RPMI8226 (cell line): ENCODE results near the gene SETD3.
A peak's percentile ranks its signal among the peaks of the same experiment; 100 is the strongest.

Experiments
- DNase-seq: peaks from one replicate; pipeline ENCODE4 v3.0.0-alpha.2; 2015

The SETD3 gene

GRCh38 chr14:99454246-99454645, 26.4 kb downstream of the SETD3 start:
- DNase-seq, result no peak

DNA sequence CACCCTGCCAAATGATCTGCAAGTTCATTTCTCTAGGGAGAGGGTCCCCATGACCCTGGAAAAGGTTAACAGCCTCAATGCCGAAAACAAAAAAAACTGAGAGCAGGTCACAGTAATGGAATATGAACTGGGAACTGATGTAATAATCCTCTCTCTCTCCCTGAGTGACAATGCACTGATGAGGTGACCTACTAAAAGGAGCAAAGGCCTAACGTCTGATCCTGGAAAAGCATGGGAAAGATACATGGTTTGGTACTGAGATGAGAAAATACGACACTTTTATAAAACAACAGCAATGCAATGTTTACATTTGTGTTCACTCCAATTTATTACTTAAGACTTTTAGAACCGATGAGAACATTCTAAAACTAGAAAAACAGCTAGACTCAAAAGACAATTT, 27.7 kb downstream of the SETD3 start:
- DNase-seq, result no peak

- DNase-seq, result no peak
These were observed 29.4 kb downstream of the SETD3 start for GRCh38 chr14:99451234-99451633.

DNA sequence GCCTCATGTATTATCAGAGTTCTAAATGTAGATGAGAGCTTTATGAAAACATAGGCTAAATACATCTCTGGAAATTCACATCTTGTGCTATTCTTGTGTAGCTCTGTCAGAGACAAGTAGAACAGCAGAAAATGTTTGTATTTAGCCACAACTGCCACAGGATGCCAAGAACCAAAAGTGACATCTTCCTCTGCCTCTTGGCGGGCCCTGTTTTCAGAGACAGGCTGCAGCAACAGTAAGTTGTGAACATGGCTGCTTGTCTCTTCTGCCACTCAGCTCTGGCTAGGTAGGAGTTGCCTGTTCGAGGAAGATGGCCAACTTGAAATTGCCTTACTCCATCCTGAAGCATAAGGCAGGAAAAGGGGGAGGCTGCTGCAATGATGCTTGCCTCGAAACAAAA, 30.4 kb downstream of the SETD3 start:
- DNase-seq, result no peak

- no peak for DNase-seq
These were observed 32.9 kb downstream of the SETD3 start for GRCh38 chr14:99447739-99448138.

DNA sequence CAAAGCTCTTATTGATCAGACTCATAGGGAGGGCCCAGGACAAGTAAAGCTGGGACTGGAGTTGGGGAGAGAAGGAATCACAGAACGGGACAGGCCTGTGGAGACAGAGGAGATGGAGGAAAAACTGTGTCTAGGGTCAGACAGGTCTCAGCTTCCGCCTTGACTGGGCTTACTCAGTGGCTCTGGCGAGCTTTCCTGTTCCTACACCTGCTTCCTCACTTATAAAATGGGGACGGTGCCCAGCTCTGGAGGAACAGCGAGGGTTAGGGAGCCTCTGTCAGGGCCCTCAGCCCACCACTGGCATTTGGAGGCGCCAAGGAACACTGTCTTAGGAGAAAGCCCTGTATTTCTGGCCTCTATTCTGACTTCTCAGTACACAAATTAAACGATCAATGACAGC, 34.7 kb downstream of the SETD3 start:
- DNase-seq, result no peak

DNA sequence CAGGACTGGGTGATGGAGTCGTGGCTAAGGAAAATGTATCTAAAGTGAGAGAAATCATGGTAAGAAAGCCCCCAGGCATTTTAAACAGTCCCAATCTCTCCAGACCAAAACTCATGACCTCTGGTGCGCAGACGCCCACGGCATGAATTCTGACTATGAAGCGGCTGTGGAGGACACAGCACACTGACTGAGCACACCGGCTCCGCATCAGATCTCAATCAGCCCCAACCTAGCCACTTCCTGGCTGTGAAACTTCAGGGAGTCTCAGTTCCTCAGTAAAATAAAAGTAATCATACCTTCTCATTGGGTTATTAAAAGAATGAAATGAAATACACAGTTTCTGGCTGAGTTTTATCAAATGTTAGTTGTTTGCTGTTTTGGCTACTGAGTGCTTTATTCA, 38.7 kb downstream of the SETD3 start:
- no peak for DNase-seq

DNA sequence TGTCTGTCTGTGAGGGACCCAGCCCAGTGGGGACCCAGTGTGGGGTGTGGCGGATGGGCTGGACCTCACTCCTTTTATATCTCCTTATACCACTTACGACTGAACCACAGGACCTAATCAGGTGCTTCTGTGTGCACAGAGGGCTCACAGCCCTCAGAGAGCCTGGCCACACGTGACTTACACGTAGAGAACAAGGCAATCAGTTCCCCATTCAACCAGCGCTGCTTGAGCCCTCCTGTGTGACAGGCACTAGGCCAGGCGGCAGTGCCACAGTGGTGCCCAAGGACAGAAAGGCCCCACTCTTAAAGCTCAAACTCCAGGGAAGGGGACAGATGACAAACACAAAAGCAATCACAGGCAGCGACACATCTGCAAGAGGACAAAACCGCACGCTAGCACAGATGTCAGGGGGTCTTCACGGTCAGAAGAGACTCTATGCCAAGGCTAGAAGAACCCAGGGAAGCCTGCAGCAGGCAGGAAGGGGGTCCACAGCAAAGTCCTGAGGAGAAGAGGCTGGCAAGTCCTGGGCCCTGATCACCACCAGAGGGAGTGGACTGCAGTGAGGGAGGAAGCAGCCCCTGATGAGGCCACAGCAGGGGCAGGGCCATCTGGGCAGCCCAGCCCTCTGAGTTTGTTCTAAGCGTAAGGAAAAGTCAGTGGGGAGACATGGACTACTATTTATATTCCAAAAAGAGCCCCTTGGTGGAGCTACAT, 39.3 kb downstream of the SETD3 start:
- DNase-seq, result no peak

DNA sequence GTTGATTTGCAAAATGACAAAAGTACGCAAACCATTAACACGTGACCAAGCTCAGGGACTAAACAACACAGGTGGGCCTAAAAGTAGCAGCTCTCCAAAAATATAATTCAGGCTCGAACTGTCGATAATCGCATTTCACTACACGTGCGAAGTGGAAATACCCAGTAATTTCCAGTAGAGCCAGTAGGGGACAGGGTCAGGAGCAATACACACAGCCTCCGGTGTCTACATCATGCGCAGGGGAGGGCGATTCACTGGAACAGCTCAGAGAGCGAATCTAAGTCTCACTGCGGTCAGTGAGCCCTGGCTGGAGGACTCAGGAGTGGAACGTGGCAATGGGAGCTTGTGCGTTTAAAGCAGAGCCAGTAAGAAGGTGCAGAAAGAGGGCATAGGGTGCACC, 40.4 kb downstream of the SETD3 start:
- no peak for DNase-seq

GRCh38 chr14:99437706-99438105, 43.0 kb downstream of the SETD3 start:
- DNase-seq, result no peak

GRCh38 chr14:99436247-99437180, 44.1 kb downstream of the SETD3 start:
- no peak for DNase-seq

GRCh38 chr14:99435327-99435726, 45.3 kb downstream of the SETD3 start:
- no peak for DNase-seq

- no peak for DNase-seq
These were observed 48.2 kb downstream of the SETD3 start for GRCh38 chr14:99432485-99432884.

DNA sequence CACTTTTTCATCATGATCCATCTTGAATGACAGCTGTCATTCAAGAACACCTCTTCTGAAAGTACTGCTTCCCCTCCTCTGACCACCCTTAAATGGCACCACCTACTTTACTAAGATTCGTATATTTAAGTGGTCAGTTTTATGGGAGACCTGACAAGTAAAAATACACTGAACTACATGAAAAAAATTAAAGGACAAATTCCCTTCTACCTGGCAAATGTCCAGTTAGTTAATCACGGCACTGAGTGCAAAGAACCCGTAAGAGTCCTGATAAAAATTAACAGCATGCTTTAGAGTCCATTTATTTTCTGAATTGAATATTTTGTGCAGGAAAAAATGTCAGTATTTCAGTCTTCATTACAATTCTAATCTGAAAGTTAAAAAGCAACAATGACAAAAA, 48.7 kb downstream of the SETD3 start:
- DNase-seq, result no peak

GRCh38 chr14:99430491-99430890, 50.2 kb downstream of the SETD3 start:
- peak; percentile 5 for DNase-seq

DNA sequence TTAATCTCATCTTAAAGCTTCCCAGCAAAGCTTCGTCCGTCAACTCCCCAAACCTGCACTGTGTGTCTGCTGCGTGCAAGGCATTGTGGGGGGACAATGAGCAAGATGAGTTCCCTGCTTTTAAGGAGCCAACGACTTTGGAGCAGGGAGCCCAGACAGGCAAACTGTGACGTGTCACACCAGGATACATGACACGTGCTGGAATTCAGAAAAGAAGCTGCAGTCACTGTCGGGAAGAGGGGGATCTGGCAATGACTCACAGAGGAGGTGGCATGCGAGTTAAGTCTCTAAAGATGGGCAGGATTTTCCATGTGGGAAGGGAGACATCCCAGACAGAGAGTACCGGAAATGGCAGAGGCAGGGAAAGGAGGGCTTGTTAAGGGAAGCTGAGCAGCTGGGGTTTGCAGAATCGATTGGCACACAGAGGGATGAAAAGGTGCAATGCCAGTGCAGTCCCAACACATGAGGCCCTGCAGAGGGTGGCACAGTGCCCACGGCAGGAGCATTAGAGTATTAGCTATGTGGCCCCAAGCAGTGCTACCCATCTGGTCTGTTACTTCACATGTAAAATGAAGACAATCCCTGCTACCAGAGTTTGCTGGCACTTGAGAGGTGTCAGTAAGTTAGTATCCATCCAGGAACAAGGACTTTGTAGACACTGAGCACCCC, 52.9 kb downstream of the SETD3 start:
- DNase-seq, result no peak

DNA sequence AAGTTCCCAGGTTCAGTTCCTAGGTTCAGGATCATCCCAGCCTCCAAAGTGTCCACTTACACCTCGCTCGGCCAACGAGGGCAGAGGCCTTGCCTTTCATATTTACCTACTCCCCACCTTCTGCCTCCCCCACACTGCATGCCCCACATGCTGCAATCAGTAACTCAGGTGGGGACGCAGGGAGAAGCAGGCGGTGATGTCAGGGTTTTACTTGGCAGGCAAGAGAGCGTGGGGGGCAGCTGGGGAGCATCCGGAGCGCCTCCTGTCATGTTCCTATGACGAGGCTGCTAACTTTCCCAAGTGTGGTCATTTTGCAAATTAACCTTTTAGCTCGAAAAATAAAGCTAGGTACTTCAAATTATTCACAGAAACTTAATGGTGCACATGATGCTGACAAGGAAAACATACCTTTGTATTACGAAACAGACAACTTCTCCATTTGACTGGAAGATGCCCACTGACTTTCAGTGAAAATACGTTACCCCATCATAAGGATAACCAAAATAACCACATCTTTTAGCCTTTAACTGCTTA, 53.8 kb downstream of the SETD3 start:
- DNase-seq, result no peak

- no peak for DNase-seq
These were observed 54.4 kb downstream of the SETD3 start for GRCh38 chr14:99426265-99426664.

DNA sequence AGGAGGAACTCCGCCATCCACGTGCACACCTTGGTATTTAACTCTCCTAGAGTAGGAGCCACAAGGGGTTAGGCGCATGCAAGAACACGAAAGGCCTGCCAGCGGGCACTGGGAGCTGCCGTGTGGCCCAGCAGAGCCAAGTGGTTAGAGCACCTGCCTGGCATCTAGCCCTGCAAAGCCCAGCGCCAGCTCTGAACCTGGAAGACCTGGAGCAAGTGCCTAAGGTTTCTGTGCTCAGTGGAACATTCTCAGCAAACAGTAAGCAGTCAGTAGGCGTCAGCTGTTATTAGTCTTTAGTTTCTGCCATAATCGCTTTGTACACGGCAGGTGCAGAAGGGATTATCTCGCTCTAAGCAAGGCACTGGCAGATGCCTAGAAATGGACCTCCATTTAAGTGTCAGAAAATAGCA, 55.4 kb downstream of the SETD3 start:
- DNase-seq, result peak; percentile 16

DNA sequence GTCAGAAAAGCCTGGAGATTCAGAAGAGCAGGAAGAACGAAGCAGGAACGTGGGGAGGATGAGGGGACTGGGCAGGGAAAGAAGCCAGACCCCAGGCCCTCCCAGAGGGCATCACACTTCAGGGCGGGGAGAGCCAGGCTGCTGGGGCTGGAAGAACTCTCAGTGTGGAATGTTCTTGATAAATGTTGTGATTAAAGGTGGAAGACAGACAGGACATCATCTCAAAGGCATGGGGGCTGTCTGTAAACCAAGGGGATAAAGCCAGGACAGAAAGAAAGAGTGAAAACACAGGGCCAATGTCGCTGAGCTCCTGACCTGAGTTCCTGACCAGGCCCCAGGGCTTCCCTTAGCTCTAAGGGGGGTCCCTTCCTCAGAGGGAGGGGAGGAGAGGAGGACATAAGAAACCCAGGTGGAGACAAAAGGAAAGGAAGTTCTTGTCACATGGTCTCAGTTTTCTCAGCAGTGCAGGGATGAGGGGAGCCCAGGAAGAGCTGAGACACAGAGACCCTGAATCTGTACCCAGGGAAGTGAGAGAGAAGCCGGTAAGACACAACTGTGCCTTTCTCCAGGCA, 56.3 kb downstream of the SETD3 start:
- DNase-seq, result no peak

DNA sequence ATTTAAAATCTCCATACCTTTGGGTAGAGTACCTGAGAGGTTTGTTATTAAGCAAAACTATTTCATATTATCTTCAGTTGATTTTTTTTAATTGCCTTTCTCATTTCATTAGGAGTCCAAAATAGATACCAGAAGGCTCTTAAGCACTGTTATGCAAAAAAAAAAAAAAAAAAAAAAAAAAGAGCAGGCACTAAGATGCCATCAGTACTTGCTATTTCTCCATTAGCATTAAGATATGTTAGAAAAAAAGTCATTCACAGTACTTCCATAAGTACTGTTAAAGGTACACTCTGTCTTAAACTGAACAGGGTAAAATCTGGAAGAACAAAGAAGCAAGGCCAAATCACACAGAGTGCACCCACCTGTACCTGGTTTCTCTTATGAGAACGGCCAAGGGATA, 57.2 kb downstream of the SETD3 start:
- no peak for DNase-seq

GRCh38 chr14:99422228-99423010, 58.2 kb downstream of the SETD3 start:
- no peak for DNase-seq
